Measurements from ENCODE around the gene DEPDC5.

The DEPDC5 gene

DNA sequence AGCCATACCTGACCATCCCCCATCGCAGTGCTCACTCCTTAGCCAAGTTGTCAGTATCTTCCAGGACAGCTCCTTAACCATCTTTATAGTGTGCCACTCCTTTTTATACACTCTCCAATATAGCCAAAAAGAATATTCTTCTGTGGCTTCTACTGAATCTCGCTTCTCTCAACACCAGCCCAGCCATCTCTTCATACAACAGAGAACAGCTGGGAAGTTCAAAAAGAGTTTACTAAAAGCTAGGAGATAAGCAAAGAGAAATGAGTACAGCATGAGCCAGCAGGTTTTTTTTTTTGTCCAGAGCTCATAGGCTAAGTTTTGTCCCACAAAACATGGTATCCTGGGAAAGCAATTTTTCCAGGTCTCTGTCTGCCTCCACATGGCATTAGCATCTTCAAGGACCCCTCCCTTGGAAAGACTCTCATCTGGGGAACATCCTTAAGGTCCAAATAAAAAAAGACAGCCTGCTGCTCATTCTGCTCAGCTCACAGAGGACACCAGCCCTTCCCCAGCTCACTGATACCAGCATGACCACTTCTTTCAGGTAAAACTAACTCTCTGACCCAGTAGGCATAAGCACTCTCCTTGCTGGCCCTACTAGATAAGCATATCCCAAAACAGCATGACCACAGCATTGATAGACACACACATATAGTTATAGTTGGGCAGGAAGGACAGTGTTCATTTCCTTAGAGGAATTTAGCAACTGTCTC is 141.7 kb downstream of the DEPDC5 start:
- DNase-seq (ENCODE audit: low spot score), result no peak

- DNase-seq (ENCODE audit: low spot score), result no peak
These were observed 142.7 kb downstream of the DEPDC5 start for GRCh38 chr22:31896472-31896871.

DNA sequence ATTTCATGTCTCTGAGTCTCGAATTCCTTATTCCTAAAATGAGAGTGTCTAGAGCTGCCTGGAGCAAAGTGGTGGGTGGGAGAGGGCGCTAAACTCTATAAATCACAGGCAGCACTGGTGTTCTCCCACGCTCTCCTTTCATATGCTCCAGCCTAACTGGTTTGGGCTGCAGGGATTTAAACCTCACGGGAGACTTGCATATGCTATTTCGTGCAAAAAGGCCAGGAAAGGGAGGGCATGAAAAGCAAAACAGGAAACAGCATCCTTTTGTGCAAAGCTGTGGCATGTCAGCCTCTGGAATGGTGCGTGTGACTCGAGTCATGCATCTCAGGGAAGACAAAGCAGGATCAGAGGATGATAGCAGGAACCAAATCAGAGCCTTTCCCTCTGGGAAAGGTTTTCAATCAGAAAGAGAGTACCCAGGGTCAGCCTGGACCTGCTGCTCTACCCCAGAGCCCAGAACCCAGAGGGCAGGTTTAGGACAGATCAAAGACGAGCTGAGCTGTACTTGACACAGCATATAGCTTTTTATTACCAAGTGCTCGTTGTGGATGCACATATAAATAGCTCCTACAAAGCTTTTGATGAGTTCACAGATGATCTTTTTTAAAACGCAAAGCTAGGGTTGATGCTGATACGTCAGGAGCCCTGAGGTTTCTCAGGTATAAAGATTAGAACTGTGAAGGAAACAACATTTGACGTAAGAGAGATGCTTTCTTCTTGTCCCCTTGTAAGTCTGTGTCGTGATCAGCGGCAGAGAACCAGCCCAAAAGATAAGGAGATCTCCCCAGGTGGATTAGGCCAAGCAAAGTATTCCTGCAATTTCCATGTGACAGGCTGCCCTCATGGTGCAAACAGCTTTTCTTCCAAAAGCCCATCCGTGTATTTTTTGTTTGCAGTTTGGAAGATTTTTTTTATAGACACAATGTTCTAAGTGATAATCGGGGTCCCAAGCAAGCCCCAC is 144.3 kb downstream of the DEPDC5 start:
- DNase-seq (ENCODE audit: low spot score), result peak; percentile 18

GRCh38 chr22:31898926-31899325 is 145.1 kb downstream of the DEPDC5 start:
- no peak for DNase-seq (ENCODE audit: low spot score)

GRCh38 chr22:31899669-31900068 is 145.8 kb downstream of the DEPDC5 start:
- DNase-seq (ENCODE audit: low spot score), result no peak

GRCh38 chr22:31901388-31902137 is 147.7 kb downstream of the DEPDC5 start:
- no peak for DNase-seq (ENCODE audit: low spot score)

DNA sequence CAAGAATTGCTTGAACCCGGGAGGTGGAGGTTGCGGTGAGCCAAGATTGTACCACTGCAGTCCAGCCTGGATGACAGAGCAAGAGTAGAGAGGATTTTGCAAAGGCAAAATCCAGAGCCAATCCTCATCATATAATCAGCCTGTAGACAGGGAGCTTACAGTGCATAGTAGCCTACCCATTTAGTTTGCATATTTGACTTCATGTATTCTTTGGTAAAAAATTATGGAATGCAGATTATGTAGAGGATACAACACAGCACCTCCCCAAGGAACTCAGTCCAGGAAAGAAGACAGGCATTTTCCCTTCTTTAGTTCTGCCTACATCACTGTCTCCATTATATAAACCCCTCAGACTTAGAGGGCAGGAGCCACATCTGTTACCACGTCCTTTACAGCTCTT is 150.8 kb downstream of the DEPDC5 start:
- DNase-seq (ENCODE audit: low spot score), result no peak

- DNase-seq (ENCODE audit: low spot score), result no peak
These were observed 151.5 kb downstream of the DEPDC5 start for GRCh38 chr22:31905356-31905755.

DNA sequence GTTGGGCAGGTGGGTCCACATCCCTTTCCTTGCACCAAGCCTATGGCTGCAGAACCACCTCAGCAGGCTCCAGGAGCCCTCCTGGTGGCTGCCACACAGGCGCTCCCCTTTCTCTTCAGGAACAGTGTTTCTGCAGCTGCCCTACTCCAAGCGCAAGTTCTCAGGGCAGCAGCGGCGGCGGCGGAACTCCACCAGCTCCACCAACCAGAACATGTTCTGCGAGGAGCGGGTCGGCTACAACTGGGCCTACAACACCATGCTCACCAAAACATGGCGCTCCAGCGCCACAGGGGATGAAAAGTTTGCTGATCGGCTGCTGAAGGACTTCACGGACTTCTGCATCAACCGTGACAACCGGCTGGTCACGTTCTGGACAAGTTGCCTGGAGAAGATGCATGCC is 152.3 kb downstream of the DEPDC5 start:
- DNase-seq (ENCODE audit: low spot score), result no peak

GRCh38 chr22:31906569-31906968 is 152.8 kb downstream of the DEPDC5 start:
- DNase-seq (ENCODE audit: low spot score), result no peak

GRCh38 chr22:31909977-31910376 is 156.2 kb downstream of the DEPDC5 start:
- no peak for DNase-seq (ENCODE audit: low spot score)

GRCh38 chr22:31911565-31912406 is 158.0 kb downstream of the DEPDC5 start:
- DNase-seq (ENCODE audit: low spot score), result no peak

DNA sequence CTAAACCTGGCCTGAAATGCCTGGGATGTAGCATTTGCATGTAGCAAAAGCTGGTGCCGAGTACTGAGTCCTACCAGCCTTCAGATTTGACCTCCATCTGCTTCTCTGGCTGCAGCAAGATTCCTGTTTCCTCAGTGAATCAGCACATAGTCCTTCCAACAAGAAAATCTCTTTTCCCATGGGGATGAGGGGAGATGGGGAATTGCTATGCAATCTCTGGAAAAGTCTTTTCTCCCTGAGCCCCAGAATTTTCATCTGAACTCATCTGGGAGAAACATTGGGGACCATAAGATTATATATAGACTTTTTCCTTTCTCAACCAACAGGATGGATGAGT is 158.6 kb downstream of the DEPDC5 start:
- no peak for DNase-seq (ENCODE audit: low spot score)

DNA sequence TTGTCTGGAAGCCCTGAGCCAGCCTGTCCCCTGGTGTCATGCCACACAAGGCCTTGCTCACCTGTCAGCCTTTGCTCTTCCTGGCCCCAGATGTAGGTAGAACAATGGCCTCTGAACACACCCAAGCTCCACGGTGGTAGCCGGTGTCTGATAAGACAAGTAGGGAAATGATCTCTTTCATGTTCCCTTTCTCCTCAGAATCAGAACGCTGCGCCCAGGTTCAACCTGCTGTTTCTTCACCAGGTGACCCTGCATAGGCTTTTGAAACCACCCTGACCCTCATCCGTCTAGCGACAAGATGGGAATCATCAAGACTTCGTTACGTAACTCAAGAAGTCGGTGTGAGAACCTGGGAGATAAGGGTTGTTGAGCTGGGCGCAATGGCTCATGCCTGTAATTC is 161.8 kb downstream of the DEPDC5 start:
- no peak for DNase-seq (ENCODE audit: low spot score)

DNA sequence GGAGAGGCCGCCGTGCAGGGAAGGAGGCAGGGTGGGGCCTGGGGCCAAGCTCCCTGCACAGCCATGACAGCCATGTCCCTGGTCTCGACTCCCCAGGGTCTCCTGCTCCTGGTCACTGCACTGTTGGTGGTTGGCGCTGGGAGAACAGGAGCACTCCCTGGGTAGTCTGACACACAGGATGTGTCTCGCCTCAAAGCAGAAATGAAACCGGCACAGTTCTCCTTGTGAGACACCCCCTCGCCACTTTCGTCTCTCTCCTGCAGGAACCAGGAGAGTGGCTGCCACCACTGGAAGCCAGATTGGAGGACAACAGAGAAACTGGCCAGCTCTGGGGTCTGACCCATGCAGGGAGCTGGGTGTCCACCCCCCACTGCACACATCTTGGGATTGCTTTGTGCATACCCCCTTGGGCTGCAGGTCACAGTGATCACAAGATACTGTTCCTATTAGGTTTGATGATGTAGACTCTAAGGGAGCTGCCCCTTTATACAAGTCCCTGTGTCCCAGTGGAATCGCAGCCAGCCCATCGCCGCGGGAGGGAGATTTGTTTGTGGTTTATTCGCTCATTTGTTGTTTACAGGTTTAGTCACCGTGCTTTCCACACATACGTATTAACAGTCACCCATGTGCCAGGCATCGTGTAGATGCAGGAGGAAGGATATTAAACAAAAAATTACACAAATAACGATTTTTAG is 163.6 kb downstream of the DEPDC5 start:
- DNase-seq (ENCODE audit: low spot score), result no peak

DNA sequence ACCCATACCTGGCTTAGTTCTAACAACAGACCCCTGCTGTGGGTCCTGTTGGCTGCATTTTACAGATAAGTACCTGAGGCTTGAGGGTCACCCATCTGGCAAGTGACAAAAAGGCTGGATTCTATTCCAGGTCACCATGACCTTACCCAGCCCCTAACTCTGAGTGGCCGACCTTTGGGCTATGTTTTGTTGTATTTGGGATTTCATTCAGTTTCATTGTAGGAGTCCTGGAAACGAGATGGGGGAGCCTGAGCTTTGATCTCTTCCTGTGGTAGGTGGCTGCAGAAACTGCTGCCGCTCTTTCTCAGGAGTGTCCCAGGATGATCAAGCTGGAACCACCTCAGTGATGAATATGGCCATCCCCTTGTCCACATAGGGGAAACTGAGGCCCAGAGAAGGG is 165.9 kb downstream of the DEPDC5 start:
- no peak for DNase-seq (ENCODE audit: low spot score)

- DNase-seq (ENCODE audit: low spot score), result no peak
These were observed 166.5 kb downstream of the DEPDC5 start for GRCh38 chr22:31920306-31920705.

- no peak for DNase-seq (ENCODE audit: low spot score)
These were observed 167.3 kb downstream of the DEPDC5 start for GRCh38 chr22:31921106-31921505.

DNA sequence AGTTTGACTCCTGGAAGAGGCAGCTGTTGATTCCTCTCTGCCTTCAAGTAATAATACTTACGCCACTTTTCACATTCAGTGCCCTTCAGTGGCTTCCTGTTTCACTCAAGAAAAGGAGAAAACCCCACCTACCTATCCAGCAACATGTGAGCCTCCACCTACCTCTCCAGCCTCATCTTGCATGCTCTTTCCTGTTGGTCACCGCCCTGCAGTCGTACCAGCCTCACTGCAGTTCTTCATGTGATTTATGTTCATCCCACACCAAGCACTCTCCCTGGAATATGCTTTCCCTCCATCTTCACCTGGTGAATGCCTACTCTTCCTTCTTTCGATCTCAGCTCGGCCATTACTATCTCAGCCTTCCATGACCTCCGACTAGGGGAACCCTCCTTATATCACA is 168.7 kb downstream of the DEPDC5 start:
- DNase-seq (ENCODE audit: low spot score), result no peak

- DNase-seq (ENCODE audit: low spot score), result no peak
These were observed 169.3 kb downstream of the DEPDC5 start for GRCh38 chr22:31923136-31923535.

GRCh38 chr22:31923747-31924146 is 169.9 kb downstream of the DEPDC5 start:
- no peak for DNase-seq (ENCODE audit: low spot score)

Measured in kidney tubule cell (primary cell).